Stimulated activated CD8-positive, alpha-beta memory T cell treated with anti-CD3 and anti-CD28 coated beads, Interleukin-2, amount 100 ng/mL, for 1 hour (primary cell): Measurements from ENCODE around the gene TMEM260.

ENCODE experiments used
- DNase-seq, 2 donors: peaks; one replicate each; pipeline ENCODE4 v3.0.0-alpha.2; 2020; ENCODE audit warnings: low read depth in 2 of 2

Gene TMEM260

DNA sequence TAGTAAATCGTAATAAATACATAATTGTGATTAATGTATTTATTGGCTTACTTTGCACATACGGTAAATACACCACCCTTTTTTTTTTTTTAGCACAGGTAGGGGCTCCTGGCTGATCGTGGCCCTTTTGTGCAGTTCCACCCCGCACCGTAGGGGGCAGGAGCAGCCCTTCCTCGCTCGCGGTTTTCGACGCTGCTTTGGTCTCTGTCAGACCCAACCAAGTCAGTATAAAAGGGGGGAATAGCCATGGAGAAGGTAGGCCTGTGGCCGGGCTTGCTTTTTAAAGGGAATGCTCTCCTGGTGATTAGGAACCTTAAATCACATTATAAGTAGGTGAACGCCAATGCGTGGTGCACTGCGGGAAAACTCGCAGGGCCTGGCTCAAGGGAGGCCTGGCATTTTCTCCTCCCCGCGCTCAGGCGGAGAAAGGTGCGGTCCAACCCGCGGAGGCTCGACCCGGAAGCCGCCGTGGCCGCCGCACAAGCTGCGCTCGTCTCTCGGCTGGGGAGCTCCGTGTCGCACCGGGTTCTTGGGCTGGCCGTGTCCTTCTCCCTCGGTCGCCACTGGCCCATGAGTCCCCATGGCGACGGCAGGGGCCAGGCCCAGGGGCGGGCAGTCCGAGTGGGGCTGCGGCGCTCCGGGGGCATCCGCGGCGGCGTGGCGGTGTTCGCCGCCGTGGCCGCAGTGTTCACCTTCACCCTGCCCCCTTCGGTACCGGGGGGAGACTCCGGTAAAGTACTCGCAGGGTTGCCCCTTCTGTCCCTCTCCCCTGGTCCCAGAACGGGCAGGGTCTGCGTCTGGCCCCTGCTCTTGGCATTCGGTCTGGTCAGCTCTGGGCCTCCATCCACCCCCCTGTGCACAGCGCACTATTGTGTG lies at the start of gene TMEM260:
Gene TMEM260, plus strand, starts transcription at position 454 of the 876 bp plus-strand sequence. Its CDS starts 117 bp downstream, at position 571.
- DNase-seq = peak; percentile 76 to 82

DNA sequence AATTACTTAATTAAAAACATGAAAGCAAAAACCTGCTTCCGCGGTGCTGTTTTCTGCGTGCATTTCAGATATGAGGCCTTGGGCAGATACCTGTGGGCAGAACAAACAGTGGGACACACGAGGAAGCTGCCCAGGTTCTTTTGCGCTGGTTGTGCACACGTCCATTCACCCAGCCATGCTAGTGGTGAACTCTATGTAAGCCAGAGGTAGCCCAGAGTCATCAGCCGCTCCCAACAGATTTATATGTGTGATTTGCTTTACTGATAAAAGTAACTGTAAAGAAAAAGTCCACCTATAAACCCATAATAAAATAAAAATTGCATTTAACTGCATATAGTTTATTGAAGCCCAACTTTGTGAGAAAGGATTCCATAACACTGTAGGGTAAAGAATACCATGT lies 47.1 kb upstream of the TMEM260 start:
- DNase-seq = no peak

DNA sequence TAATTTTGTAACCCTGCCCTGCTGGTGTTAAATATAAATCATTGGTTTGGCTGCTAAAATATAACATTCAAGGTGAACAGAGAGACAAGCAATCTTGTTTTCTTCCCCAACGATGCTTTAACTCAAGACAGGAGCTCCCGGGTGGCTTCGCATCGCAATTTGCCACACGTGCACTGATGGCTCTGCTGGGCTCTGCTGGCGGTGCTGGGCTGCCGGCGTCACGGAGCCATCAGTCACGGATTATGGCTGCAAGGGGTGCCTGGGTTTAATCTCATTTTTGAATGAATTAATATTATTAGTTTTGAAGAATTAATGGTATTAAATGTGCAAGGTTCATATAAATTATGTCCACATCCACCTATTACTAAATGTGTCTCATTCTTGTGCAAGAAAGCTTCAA lies 44.9 kb upstream of the TMEM260 start:
- DNase-seq = no peak

DNA sequence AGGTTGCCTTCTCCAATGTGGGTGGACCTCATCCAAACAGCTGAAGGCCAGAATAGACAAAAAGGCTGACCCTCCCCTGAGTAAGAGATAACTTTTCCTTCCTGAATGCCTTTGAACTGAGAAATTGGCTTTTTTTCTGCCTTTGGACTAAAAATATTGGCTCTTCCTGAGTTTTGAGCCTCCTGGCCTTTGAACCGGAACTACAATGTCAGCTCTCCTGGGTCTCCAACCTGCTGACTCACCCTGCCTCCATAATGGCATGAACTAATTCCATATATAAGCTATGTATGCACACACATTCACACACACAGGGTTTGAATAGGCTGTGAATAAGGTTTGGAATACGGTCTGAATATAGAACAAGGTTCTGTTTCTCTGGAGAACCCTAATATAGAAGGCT lies 39.7 kb upstream of the TMEM260 start:
- no peak for DNase-seq

DNA sequence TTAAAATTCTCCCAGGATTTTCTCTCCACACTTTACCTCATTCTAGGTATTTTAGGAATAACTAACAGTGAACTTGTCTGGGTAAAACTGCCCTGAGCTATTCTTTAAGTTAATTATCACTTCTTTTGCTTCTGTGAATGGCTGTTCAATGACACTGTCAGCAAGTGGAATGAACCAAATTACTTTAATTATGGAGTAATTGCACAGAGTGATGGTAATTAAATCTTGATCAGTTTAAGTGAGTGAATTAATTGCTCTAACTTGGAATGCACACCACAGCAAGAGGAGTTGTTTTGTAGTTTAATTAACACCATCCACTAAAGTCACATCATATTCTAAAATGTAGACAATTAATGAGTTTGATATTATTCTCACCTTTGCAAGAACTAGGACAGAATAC lies 36.2 kb upstream of the TMEM260 start:
- DNase-seq = no peak

DNA sequence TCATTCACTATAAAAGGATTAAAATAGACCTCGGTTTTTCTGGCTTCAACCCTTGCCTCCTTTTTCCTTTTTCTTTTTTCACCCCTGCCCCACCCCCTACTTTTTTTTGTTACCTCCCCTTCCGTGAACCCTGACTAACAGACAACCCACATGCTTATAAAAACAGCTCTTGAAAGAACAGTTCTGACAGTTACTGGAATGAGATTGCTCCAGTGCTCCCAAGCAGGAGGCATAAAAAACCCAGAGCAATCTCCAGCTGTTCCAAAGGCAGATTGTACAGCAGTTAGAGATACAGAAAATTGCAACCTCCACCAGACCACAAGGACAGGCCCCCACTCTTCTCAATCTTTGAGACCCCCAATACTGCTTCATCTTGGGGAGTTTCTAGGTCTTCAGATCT lies 29.9 kb upstream of the TMEM260 start:
- no peak for DNase-seq

DNA sequence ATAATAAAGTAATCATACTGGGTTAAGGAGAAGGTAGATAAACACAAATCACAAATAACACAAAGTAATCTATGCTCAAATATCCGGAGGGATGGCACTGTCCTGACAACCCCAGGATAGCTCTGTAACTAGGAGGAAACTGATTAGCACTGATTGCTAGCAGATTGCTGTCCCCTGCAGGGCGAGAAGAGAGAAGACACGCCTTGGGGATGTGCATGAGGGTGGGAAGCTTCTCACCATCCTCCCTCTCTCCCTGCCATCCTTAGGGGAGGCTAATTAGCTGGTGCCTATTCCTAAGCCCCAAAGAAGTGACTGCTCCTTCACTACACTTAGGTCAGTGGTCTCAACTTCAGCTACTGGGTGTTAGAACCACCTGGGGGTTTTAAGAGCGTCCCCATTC lies 27.0 kb upstream of the TMEM260 start:
- DNase-seq = no peak

DNA sequence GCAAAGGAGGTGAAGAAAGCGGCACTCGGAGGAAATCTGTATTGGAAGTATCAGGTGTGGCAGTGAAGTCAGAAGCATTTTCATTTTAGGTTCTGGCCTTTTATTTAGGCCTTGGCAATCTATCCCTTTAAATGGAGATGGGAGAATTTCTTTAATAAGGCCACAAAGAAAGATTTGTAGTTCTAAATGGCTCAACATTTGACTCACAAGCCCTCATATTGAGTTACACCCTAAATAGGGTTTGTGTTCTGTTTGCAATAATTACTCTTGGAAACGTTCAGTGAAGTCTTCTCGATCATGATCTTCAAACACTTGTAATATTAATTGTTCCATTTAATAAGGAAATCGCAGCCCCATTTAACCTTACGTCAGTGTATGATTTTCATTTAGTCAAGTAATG lies 25.3 kb upstream of the TMEM260 start:
- no peak for DNase-seq

DNA sequence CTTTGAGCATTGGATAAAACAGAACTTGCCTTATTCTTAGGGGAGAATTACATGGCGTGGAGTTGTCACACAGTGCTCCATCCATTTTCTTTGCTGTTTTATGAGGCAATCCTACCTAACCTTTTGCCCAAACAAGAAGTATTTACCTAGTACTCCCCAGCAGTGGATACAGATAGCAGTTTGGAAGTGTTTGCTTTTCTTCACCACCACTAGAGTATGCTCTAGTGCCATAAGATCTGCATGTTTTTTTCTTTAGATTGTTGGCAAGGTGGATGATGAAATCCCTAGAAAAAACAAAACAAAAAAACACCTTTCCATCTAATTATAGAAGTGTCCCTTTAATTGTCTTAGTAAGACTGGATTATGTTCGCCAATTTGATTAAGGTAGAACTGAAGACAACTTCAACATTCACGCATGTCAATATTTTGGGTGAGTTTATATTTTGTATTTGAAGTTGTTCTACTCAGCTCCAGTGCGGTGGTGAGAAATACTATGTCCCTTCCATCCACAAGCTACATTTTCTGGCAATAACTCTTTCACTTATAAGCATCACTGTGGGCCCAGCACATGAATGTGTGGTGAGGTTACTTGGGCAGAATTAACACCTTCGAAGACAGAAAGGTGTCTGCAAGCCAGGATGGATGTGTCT lies 23.6 kb upstream of the TMEM260 start:
- no peak for DNase-seq

DNA sequence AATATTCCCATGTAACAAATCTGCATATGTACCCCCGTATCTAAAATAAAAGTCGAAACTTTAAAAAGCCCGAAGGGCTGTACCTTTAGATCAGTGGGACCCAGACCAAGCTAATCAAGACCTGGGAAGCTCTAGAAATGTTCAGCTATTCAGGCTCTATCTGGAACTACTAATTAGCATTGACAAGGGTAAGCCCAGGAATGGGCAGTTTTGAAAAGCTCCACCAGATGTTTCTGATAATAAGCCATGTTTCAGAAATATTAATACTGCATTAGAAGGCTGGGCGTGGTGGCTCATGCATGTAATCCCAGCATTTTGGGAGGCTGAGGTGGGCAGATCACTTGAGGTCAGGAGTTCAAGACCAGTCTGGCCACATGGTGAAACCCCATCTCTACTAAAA lies 20.4 kb upstream of the TMEM260 start:
- no peak for DNase-seq

DNA sequence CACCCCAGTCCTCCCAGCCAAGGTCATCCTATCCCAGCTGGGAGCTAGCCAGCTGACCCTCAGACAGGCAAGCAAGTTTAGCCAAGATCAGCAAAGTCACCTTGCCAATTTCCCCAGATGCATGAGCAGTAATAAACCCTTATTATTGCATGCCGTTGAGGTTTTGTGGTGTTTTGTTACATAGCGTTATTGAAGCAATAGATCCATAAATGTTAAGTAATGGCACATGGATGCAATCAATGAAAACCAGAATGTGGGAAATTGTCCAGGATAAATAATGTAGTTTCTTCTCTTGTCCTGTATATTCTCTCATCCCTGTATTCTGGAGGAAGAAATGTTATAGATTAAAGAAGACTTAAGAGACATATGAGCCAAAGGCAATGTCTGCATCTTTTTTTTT lies 18.0 kb upstream of the TMEM260 start:
- no peak for DNase-seq

DNA sequence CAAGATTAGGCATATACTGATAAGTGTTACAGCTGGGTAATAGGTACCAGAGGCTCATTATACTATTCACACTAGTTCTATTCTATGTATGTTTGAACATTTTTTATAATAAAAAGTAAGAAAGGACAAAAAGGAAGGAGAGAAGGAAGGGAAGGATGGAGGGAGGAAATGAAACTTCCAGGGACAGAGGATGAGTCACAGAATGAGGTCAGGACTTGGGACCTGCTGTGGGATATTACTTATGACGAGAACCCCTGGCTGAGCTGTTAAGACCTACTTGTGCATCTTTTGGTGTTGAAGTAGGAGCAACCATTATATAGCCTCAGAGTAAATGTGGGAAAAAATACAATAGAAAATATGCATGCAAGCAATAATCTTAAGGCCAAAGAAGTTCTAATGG lies 16.7 kb upstream of the TMEM260 start:
- no peak for DNase-seq

DNA sequence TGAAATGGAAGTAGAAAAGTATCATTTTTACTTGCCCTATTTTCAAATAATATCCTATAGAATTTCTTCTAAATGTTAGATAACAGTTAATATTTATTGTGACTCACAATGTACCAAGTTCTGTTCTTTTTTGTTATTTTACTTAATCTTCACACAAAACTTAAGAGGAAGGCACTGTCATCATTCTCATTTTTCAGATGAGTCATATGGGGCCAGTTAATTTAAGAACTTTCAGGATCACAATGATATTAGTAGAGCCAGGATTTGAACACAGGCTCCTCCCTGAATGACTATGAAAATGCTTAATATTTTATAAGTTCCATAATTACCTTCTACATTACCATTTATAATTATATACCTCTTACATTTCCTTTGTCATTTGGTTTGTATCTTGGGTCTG lies 10.4 kb upstream of the TMEM260 start:
- no peak for DNase-seq

DNA sequence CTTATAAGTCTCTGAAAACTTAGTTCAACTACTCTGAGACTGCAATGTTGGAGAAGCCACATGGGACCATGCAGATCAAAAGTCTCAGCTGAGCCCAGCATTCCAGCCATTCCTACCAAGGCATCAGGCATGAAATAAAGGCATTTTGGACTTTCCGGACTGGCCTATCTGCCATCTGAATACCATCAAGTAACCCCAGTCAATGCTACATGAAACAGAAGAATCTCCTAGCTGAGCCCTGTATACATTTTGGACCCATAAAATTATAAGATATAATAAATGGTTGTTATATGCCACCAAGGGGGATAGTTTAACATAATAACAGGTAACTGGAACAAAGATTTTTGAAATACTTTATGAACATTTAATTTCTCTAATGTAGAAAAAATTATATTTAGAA lies 9.3 kb upstream of the TMEM260 start:
- DNase-seq = no peak

DNA sequence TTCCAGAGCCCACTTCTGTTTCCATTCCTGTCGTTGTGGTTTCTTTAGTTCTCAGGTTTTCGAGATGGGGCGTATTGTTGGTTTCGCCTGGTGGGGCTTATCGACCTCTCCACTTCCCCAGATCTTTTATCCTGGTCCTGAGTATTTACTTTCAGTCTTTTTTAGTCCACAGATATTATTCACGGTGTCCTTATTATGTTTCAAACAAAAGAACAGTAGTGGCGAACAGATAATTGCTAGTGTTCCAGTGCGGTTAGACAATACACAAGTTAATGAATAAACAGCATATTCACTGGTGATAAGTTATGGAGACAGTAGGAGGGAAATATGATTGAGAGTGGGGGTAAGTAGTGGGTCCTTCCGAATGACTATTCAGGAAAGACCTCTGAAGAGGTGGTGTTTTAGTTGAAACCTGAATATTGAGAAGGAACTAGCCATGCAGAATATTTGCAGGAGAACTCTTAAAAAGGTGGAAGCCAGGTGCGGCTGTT lies 668 bp downstream of the TMEM260 start:
- no peak for DNase-seq

DNA sequence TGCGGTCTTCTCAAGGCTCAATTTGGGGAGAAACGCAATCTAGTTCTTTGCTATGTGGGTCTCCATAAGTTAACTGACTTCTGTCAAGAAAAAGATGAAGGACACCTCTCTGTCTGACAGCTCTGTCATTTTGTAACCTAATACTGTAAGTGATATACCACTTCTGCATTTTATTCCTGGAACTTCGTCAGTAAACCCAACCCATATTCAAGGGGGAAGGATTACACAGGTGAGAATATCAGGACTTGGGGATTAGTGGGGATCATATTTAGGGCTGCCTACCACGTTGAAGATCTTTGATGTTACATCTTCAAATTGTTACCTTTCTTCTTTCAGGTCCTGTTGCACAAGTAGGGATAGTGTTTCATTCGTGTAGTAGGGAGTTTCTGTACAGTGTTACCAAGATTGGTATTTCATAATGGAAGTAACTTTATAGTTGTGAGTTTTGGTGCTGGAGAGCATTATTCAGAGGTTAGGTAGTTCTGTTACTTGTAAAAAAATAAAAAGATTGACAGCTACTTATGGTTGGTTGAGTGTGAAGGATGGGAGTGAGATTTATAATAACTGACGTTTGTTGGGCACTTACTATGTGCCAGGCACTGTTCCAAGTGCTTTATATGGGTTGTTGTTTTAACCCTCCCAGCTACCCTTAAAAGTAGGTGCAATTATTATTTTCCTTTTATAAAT lies 1.6 kb downstream of the TMEM260 start:
- no peak for DNase-seq

DNA sequence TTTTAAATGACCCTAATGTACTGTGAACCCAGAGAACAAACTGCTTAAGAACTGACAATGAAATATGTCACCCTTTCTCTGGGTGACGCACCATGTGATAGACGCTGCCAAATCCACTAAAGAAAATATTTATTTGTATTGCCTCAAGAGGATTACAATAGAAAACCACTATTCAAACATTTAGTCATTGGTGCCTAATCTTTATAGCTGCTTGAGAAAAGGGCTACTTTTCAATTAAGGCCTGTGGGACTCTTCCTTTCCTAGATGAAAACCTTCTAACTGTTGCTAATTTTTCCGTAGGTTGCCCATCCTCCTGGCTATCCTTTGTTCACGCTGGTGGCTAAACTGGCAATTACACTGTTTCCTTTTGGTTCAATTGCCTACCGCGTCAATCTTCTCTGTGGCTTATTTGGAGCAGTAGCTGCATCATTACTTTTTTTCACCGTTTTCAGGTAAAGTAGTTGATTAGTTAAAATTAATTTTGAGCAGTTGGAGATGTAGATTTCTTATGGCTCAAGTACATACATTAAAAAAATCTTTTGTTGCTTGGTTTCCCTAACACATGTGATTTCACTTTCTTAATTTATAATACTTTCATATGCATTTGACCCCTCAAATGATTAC lies 6.0 kb downstream of the TMEM260 start:
- DNase-seq = no peak

DNA sequence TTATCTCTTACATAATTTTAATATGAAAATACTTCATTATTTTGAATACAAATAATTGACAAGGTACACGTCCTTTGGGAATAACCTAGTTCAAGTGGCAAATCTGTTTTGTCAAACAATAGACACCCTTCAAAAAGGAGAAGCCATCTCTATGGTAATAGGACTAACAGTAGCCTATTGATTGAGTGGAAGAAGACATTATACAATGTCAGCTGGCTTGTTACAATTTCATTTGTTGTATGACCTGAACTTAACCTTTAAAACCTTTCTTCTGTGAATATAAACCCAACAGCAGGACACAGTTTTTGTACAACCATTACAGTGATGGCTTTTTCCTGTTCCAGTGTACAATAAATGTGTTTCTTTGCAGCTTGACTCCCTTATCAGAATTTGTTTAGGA lies 8.1 kb downstream of the TMEM260 start:
- DNase-seq = no peak

DNA sequence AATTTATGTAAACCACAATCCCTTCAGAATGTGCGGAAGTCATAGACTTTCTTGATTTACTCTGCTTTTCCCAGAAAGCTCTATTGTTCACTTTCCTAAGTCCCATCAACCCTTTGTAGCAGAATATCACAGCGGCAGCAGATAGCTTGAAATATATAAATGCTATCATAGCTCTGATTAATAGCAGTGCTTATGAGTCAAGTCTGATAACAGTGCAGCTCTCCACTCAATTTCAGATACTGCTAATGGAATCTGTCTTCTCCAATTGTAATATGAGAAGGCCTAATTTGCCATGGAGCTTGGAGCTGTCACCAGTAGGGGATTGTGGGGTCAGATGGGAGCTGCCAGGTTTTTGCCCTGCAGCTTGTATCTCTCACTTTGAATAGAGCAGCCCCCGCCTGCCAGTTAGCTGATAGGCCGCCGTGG lies 10.9 kb downstream of the TMEM260 start:
- no peak for DNase-seq

DNA sequence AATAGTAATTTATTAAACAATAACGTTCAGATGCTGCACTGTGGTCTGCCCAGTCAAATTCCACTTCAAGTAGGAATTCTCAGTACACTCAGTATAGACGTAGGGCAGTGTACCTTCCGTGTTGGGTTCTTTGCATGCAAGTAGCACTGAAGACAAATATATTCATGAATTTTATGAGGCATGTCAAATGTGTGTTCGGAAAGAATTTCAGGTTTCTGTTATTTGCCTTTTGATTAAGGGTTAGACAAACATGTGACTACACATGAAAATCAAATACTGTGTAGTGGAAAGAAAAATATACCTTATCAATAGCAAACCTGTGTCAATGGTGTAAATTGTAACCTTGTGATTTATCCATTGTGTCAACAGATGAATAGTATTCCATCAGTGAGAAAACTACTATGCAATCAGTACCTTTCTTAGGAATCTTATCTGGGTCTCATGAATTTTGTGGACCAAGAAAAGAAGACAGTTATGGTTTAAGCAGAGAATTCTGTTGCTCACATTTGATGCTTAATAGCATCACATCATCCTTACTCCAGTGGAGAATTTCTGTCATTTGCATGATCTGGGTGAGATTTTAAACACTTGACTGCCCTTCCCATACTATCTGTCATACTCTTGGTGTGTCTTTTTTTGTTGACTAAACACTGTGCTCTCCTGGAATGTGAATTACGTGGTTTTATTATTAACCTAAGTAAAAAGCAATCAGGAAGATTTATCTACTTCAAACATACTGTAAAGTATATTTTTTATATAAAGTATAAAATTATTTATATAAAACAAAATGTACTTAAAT lies 13.3 kb downstream of the TMEM260 start:
- no peak for DNase-seq

DNA sequence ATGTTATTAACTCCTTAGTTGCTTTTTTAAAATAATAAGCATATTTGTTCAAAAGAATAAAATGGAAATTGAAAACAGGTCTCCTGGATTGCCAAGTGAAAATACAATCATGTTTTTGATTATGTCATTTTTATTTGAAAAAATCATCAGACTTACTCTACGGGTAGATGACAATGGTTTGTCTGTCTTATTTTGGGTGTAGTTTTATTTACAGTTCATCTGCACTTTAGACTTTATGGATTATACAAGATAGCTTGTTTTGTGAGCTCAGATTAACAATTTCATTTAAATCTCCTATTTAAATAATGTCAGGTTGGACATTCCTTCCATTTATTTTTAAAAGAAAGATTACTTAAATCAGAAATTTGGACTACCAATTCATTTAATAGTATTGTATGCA lies 14.8 kb downstream of the TMEM260 start:
- no peak for DNase-seq
